ENCODE results near the gene TFCP2.

TFCP2 gene

DNA sequence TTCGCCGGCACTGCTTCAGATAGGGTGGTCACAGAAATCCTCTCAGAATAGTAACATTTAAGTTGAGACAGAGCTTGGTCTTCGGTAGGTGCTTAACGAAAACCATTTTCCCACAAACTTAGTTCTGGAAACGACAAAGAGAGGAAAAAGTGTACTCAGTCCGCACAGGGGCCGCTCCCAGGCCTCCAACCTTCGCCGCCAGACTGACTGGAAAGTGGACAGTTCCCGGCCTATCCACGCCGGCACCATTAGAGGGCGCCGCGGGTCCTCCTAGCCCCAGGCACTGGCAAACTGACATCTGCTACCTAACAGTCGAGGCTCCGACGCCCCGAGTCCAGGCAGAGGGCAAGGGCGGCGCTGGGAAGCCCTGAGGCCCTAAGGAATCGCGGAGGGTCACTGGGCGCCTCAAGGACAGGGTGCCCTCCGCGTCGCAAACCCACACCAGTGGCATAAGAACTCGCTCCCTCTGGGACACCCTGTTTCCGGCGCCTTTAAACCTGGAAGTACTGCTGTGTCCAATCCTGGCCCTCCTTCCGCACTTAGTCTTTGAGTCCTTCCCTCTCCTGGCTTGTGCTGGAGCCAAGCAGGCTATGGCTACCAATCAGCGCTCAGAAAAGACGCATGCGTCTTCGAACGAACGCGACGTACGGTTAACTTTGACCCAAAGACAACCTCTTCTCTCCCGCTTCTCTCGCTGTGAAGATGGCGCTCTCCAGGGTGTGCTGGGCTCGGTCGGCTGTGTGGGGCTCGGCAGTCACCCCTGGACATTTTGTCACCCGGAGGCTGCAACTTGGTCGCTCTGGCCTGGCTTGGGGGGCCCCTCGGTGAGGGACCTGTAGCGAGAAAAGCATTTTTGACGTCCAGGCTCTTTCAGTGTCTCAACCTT lies 125.0 kb downstream of the TFCP2 start, which contains the start of gene LETMD1:
TSS of gene LETMD1 (plus strand) at position 673 of the 886 bp plus-strand sequence. CDS start at position 703, 30 bp downstream.
- peak; percentile 70 to 79 for DNase-seq (ENCODE audit: low read depth in 2 of 2, low spot score in 1 of 2)

Data from stimulated activated CD8-positive, alpha-beta memory T cell treated with anti-CD3 and anti-CD28 coated beads, Interleukin-4, amount 100 ng/mL, for 1 hour (primary cell).